DOHH2 (cell line): ENCODE measurements around the gene DCP1B.

Experiments
- CTCF ChIP-seq: fragments of 200-600 bp; sonication (generic); IDR thresholded peaks from one replicate; pipeline ENCODE4 v1.5.1; 2014; ENCODE audit warnings: antibody characterized with exemption, mild to moderate bottlenecking, low read depth, low read length; ENCODE audit not compliant: poor library complexity, severe bottlenecking
- EZH2phosphoT487 ChIP-seq: fragments of 200-600 bp; sonication (generic); IDR thresholded peaks from 2 replicates; pipeline ENCODE4 v1.6.1; 2017; ENCODE audit warnings: borderline replicate concordance, mild to moderate bottlenecking, antibody characterized with exemption, low read length, moderate library complexity, mixed read lengths

GRCh38 chr12:1939331-1939730 is 64.9 kb downstream of the DCP1B start:
- TF ChIP-seq CTCF (no peak), EZH2phosphoT487 (no peak)
